HG03439 (cell line): ENCODE results near the gene ZNRF1.

ENCODE experiments used
- ATAC-seq: cut with Tn5 transposase; IDR thresholded peaks from one replicate; pipeline ENCODE4 v1.9.1; 2021; ENCODE audit warnings: mild to moderate bottlenecking, moderate library complexity; ENCODE audit not compliant: unreplicated experiment

The ZNRF1 gene

DNA sequence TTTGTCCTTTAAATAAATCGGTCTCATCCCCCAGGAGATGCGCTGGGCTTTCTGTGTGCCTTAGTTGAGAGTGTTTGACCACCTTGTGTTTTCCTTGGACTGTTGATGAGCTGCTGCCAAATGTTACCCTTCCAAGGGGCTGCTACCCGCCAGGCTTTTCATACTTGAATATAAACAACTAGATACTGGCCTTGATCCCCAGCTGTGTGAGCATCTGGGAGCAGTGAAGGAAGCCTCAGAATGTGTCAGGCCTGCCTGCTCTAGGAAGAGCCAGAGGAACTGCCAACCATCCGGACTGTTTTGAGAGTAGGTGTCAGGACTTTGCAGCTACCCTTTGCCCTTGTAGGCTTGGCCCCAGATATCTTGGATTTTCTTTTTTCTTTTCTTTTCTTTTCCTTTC is 60.0 kb downstream of the ZNRF1 start:
- ATAC-seq, result no peak

- no peak for ATAC-seq
Observed at GRCh38 chr16:75059411-75059810, 60.6 kb downstream of the ZNRF1 start.

DNA sequence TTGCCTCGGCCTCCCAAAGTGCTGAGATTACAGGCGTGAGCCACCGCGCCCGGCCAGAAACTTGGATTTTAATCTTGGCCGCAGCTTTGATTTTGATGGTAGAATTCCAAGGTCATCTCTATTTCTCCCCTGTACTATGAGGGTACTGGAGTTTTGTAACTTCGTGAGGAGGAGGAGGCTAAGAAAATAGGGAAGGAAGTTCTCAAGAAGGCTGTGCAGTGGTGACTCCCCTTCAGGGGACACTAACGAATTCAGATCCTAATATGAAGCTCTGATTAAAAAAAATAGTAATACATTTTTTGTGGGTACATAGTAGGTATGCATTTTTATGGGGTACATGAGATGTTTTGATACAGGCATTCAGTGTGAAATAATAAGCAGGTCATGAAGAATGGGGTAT is 61.9 kb downstream of the ZNRF1 start:
- ATAC-seq, result no peak

GRCh38 chr16:75061669-75062068 is 62.8 kb downstream of the ZNRF1 start:
- no peak for ATAC-seq

DNA sequence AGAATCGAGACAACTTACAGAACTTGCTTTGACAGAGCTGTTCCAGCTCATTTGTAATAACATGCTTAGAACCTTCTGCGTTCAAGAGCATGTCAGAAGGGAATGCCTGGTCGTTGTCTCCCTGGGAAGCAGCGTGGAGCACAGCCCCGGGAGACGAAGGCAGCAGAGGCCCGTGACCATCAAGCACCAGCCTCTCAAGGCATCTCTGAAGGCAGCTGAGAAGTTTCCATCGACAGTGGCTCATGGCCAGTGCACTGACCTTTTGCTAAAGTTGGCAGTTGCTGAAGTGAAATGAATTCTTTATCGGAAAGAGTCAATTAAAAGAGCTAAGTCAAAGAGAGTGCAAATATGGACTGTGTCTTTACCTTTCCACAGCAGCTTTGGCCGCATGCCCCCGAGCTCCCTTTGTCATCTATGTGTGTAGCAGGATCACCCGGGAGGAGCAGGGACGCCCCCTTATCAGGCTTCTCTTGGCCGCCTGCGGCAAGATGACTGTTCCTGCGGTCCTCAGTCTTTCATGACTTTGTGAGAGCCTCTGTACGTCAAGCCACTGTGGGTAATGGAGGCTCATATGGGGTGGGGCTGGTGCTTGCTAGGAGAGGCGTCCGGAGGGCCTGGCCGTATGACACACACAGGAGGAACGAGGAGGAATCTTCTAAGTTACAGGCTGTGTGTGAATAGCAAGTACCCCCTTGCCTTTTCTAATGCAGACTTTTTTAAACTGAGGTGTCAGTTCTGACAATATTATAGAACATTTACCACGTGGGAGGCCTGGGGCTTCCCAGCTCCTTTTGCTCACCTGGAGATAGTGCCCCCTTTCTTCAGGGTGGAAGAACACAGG is 63.5 kb downstream of the ZNRF1 start:
- ATAC-seq, result no peak

- no peak for ATAC-seq
Observed at GRCh38 chr16:75062976-75063346, 64.1 kb downstream of the ZNRF1 start.

- ATAC-seq, result no peak
Observed at GRCh38 chr16:75063549-75064088, 64.8 kb downstream of the ZNRF1 start.

GRCh38 chr16:75064403-75065148 is 65.8 kb downstream of the ZNRF1 start:
- no peak for ATAC-seq

- no peak for ATAC-seq
Observed at GRCh38 chr16:75065149-75065505, 66.3 kb downstream of the ZNRF1 start.

DNA sequence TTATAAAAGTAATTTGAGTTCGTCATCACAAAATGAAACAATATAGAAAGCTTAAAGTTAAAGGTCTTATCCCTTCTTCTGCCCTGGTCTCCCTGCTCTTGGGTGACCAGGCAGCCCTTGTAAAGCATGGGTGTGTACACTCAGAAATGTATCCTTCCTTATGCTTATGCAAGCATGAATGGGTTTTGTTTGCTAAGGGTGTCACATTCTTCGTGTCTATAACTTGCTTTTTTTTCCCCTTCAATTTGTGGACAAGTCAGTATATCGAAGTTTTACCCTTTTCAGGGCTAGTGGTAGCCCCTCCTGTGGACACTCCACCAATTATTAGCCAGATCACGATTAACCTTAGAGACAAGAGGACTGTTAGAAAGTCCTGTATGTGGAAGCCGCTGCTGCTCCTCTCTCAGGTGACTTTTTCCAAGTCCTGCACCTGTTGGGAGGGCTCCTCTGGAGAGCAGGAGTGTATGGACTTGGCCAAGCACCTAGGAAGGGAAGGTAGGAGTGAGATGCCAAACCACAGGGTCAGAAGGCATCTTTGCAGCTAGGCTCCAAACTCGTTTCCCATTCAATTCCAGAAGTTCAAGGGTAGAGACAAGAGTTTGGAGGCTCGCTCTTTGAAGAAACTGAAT is 66.8 kb downstream of the ZNRF1 start:
- no peak for ATAC-seq

GRCh38 chr16:75066861-75067447 is 68.1 kb downstream of the ZNRF1 start:
- no peak for ATAC-seq

- ATAC-seq, result no peak
Observed at GRCh38 chr16:75068085-75069031, 69.5 kb downstream of the ZNRF1 start.

DNA sequence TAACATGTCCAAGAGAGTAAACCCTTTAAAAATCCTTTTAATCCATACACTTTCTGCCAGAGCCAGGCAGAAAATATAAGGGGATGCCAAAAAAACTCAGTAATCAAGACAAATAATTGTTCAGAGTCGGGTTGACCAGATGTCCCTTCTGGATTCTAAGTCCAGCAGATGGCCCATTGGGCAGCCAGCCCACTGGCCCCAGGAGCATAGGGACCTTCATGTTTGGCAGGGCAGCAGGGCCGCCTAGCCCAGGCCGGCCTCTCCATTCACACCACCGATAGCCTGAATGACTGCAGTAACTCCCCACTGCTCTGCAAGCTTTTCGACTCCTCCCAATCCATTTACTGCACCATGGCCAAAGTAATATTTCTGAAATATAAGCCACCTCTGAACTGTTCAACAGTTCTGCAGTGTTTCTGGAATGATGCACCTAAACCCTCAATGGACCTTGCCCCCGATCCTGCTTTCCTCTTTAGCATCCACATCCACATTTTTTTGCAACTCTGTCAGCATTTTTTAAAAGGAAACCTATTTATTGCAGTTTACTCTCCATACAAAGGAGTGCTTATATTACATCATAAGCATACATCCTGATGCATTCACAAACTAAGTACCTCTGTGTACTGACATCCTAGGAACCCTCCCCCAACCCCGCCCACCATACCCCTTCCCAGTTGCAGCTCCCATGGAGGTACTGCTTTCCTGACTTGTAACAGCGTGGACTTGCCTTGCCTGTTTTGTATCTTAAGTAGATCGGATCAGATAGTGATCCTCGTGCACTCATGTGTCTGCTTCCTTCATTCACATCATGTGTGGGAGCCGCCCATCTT is 71.4 kb downstream of the ZNRF1 start:
- no peak for ATAC-seq

GRCh38 chr16:75071621-75072020 is 72.8 kb downstream of the ZNRF1 start:
- no peak for ATAC-seq

GRCh38 chr16:75072239-75072947 is 73.6 kb downstream of the ZNRF1 start:
- ATAC-seq, result no peak

DNA sequence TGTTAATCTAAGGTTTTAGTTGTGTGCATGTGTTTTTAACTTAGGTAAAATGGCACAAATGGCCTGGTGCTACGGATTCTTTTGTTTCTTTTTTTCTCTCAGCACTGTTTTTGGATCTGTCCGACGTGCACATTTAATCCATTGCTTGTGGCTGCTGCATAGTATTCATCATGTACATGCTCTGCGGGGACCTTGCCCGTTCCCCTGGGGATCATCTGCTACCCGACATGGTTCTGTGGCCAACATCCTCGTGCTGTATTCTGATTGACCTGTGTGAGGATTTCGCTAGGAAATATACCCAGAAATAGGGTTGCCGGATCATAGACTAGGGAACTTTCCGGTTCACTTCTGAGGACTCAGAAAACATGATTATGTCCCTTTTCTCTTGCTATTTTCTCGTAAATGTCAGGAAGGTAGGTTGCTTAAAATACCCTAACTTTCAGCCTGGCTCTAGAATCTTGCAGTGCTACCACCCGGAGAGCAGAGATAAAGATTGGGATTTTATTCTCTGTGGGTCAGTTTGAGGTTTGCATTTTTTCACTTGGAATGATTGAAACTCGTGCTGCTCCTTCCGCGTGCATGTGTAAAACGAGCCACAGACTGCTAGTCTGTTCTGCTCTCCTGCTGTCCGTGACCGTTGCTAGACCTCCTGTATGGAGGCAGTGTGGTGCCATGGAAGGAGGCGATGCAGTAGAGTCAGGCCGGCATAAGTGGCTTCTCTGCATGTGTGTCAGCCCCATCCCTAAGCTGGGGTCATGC is 74.9 kb downstream of the ZNRF1 start:
- no peak for ATAC-seq

- no peak for ATAC-seq
Observed at GRCh38 chr16:75074304-75074793, 75.5 kb downstream of the ZNRF1 start.
